ENCODE data around the gene SYNE1. TPM values are rescaled to one million over a fixed set of nuclear protein-coding genes. Genes with fewer than 3 reads are reported as not detected.
"Not testable (repeated sequence)": the region's sequence is repeated elsewhere in the genome, so short reads cannot be mapped to it uniquely, and the experiment has no call there.

Gene SYNE1
- total RNA-seq, 1 donor = 143 TPM

DNA sequence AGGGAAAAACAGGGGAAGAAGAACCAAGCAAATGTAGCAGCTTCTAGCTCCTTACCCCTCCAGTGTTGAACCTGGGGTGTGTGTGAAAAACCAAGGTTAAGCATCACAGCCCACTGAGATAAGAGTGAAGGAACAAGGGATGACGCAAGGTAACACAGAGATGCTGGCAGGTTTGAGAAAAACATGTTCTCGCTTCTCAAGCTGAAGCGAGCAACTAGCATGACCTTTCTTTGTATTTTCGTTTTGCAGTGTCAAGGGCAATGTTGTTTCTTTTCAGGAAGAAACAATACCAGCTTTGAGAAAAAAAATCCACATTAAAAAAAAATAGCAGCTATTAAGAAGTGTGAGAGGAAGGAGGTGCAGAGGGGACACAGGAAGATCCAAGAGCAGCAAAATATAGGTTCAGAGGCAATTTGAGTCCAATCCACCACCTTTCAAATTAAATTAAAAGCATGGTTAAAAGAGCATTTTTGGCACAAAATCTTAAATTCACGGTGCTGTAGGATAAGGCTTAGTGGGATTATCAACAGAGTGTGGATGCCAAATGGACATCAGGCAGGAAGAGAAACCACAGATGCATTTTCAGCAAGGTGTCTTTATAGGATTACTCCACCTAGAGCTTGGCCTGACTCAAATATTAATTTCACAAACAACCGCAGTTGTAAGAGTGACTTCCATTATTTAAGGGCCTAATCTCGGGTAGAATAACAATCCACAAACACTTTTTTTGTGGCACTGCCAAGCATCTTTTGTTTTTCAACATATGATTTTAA lies 70.9 kb downstream of the SYNE1 start:
- no peaks in the 10 kb centered on the region for H3K9me3 ChIP-seq (ENCODE audit: low read depth, low read length)
- H3K4me1 ChIP-seq (ENCODE audit: insufficient read depth, low read length) = peaks cover 6% of the 10 kb centered on the region
- H3K4me3 ChIP-seq (ENCODE audit: low read length) = no peak overlapping the region
- H3K27me3 ChIP-seq (ENCODE audit: insufficient read depth, low read length) = no peaks in the 10 kb centered on the region

DNA sequence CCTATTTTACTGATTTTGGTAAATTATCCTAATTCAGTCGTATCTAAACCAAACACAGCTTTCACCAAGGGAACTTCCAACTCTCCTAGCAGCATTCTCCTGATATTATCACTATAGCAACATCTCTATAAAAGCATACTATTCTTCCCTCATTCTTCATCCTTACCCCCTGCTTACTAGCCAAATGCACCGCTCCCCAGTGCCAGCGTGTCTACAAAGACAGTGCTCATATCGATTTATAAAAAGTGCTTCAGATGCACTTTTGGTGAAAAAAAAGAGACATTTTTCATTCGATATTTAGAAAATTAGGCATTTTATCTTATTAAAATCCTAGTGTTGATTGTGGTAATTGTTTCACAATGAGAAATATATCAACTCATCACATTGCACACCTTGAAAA lies 74.0 kb downstream of the SYNE1 start:
- Histone ChIP-seq H3K9me3 (ENCODE audit: low read depth, low read length) (peaks cover 3% of the 10 kb centered on the region), H3K4me1 (ENCODE audit: insufficient read depth, low read length) (no peaks in the 10 kb centered on the region), H3K4me3 (ENCODE audit: low read length) (no peak overlapping the region), H3K27me3 (ENCODE audit: insufficient read depth, low read length) (no peaks in the 10 kb centered on the region)

DNA sequence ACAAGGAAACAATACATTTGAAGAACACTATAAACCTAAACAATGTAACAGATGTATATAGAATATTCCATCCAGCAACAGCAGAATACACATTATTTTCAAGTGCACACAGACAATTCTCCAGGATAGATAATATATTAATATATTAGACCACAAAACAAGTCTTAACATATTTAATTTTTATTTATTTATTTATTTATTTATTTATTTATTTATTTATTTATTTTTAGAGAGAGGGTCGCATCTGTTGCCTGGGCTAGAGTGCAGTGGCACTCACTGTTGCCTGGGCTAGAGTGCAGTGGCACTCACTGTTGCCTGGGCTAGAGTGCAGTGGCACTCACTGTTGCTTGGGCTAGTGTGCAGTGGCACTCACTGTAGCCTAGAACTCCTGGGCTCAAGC lies 78.4 kb downstream of the SYNE1 start:
- not testable (repeated sequence) for H3K27me3 ChIP-seq (ENCODE audit: insufficient read depth, low read length)
- peaks cover 17% of the 10 kb centered on the region for H3K9me3 ChIP-seq (ENCODE audit: low read depth, low read length)

DNA sequence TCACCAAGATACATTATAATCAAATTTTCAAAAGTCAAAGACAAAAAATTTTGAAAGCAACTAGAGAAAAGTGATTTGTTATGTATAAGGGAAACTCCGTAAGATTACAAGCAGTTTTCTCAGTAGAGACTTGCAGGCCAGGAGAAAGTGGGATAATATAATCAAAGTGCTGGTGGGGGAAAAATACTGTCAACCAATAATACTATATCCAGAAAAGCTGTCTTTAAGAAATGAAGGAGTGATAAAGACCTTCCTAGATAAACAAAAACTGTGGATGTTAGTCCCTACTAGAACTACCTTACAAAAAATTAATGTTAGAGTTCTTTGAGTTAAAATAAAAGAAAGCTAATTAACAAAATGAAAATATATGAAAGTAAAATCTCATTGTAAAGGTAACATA lies 79.7 kb downstream of the SYNE1 start:
- Histone ChIP-seq H3K9me3 (ENCODE audit: low read depth, low read length) (peaks cover 17% of the 10 kb centered on the region), H3K4me3 (ENCODE audit: low read length) (no peak overlapping the region), H3K4me1 (ENCODE audit: insufficient read depth, low read length) (no peaks in the 10 kb centered on the region), H3K27me3 (ENCODE audit: insufficient read depth, low read length) (no peaks in the 10 kb centered on the region)

More for the DNA sequence above, 78.4 kb downstream of the SYNE1 start:
- not testable (repeated sequence) for H3K4me1 ChIP-seq (ENCODE audit: insufficient read depth, low read length); H3K4me3 ChIP-seq (ENCODE audit: low read length)

DNA sequence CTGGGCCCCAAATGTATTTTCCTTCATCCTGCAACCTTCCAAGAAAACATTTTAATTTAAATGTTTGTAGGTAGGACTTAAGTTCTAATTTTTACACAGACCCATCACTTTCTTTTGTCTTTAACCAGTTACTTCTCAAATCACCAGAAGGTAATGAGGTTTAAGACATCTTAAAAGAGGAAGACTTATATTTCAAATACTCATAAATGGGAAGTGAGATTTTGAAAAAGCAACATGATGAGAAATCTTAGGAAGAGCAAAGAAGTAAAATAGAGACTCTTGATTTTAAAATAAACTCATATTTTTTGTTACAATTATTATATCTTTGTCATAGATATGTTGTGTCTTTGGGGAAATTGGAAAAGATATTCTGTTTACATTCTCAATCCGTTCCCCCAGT lies 82.3 kb downstream of the SYNE1 start:
- no peaks in the 10 kb centered on the region for H3K4me1 ChIP-seq (ENCODE audit: insufficient read depth, low read length)
- peaks cover 17% of the 10 kb centered on the region for H3K9me3 ChIP-seq (ENCODE audit: low read depth, low read length)
- H3K27me3 ChIP-seq (ENCODE audit: insufficient read depth, low read length) = no peaks in the 10 kb centered on the region
- H3K4me3 ChIP-seq (ENCODE audit: low read length) = no peak overlapping the region

DNA sequence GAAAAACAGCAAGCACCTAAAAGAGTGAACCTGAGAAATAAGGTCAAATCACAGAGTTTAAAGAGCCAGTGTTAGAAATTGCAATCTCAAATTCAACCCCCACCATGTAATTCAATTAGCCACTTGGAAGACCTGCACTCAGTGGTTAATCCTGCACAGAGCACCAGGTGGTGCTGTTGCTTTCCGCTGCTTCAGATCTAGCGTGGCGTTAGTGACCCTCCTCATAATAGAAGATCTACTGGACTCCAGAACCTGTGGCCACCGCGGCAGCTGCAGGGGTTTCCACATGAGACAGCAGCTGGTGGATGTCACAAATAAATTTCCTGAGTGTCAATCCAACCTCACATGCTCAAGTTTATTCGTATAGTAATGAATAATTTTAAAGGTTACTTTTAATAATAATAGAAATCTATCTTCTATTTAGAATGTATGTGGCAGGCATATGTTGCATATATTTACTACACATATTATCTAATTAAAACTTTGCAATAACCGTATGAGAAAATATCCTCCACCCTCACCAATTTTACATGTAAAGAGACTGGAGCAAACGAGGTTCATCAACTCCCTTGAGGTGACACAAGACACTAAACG lies 84.4 kb downstream of the SYNE1 start:
- no peak overlapping the region for H3K4me3 ChIP-seq (ENCODE audit: low read length)
- H3K4me1 ChIP-seq (ENCODE audit: insufficient read depth, low read length) = no peaks in the 10 kb centered on the region
- no peaks in the 10 kb centered on the region for H3K27me3 ChIP-seq (ENCODE audit: insufficient read depth, low read length)
- H3K9me3 ChIP-seq (ENCODE audit: low read depth, low read length) = peaks cover 10% of the 10 kb centered on the region

DNA sequence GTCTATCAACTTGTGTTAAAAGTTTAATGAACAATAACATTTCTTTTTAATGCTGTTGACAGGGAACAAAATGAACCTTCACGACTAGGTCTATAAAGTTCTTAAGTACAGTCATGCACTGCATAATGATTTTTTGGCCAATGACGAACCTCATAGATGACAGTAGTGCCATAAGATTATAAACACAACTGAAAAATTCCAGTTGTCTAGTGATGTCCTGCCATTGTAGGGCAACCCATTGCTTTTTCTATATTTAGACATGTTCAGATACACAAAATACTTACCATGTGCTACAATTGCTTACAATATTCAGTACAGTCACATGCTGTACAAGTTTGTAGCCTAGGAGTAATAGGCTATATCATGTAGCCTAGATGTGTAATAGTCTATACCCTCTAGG lies 93.6 kb downstream of the SYNE1 start:
- Histone ChIP-seq H3K4me1 (ENCODE audit: insufficient read depth, low read length) (no peaks in the 10 kb centered on the region), H3K4me3 (ENCODE audit: low read length) (no peak overlapping the region), H3K9me3 (ENCODE audit: low read depth, low read length) (no peaks in the 10 kb centered on the region), H3K27me3 (ENCODE audit: insufficient read depth, low read length) (no peaks in the 10 kb centered on the region)

DNA sequence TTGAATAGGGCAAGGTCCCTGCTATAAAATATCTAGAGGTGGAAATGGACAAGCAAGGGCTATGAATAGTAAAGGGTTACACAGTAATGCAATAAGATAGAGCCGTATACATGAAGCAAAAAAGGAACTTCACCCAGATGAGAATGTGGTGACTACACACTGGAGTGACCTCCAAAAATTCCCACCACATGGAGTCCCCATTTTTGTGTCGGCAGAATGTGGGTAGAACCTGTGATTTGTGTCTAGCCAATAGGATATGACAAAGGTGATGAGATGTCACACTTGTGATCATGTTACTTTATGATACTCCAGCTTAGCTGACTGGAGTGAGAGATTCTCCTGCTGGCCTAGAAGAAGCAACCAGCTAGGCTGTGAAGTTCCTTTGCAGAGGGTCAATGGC lies 96.8 kb downstream of the SYNE1 start:
- H3K4me3 ChIP-seq (ENCODE audit: low read length) = no peak overlapping the region
- no peaks in the 10 kb centered on the region for H3K4me1 ChIP-seq (ENCODE audit: insufficient read depth, low read length)
- H3K9me3 ChIP-seq (ENCODE audit: low read depth, low read length) = no peaks in the 10 kb centered on the region
- no peaks in the 10 kb centered on the region for H3K27me3 ChIP-seq (ENCODE audit: insufficient read depth, low read length)

DNA sequence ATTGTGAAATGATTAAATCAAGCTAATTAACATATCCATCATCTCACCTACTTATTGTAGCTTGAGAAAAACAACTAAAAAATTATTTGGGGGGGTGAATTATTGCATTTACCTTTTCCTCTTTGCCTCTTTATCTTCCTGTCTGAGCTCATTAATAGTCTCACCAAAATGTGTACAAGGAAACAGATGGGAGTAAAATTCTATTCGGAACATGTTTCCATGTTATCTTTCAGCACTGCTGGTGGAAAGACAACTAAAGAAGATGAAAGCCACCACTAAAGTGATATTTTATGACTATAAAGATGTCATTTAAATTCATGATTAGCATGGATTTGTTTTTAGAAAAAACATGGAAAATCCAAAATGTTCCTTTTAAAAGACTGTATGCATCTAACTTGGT lies 102.6 kb downstream of the SYNE1 start:
- no peak overlapping the region for H3K4me3 ChIP-seq (ENCODE audit: low read length)
- H3K27me3 ChIP-seq (ENCODE audit: insufficient read depth, low read length) = no peaks in the 10 kb centered on the region
- no peaks in the 10 kb centered on the region for H3K9me3 ChIP-seq (ENCODE audit: low read depth, low read length)
- H3K4me1 ChIP-seq (ENCODE audit: insufficient read depth, low read length) = no peaks in the 10 kb centered on the region

DNA sequence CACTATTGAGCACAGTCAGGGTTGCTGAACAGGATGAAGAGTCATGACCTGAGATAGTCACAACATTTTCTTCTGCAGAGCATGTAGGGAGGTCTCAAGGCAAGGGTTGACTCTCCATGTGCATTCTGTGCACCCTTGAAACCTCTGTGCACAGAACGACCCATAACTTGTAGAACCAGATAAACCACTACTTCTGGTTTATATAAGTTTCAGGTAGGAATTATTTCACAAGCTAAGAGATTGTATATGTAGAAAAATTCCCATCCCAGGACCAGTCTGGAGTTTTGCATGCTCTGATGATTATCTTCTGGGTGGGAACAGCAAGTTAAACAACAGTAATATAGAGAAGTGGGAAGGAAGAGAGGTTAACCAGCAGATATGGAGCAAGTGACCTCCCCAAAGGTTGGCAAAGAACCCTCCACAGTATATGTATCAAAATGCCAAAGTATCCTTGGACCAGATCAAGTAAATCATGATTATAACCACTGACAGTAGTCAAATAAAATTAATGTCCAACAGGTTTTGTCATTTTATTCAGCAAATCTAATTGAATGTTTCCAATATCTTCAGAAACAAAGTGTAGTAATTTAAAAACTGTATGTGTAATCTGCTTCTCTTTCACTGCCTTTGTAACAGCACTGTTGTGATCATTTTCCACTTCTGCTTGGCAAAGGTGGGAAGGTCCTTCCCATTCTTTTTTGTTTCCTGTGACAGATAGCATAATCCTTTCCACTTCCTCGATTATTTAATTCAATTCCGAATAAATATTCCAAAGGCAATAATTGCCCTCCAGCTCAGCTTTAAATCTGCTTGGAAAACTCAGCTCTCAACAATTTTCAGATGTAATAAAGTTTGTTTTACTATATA lies 104.4 kb downstream of the SYNE1 start:
- no peaks in the 10 kb centered on the region for H3K4me1 ChIP-seq (ENCODE audit: insufficient read depth, low read length)
- H3K27me3 ChIP-seq (ENCODE audit: insufficient read depth, low read length) = no peaks in the 10 kb centered on the region
- no peaks in the 10 kb centered on the region for H3K9me3 ChIP-seq (ENCODE audit: low read depth, low read length)
- H3K4me3 ChIP-seq (ENCODE audit: low read length) = no peak overlapping the region

DNA sequence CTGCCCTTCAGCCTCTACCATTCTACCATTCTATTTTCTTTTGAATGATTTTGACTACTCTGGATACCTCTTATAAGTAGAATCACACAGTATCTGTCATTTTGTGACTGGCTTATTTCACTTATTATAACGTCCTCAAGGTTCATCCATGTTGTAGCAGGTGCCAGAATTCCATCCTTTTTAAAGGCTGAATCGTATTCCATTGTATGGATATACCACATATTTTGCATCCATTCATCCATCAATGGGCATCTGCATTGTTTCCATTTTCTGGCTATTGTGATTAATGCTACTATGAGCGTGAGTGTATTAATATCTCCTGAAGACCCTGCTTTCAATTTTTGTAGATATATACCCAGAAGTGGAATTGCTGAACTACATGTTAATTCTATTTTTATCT lies 105.5 kb downstream of the SYNE1 start:
- Histone ChIP-seq H3K4me1 (ENCODE audit: insufficient read depth, low read length) (no peaks in the 10 kb centered on the region), H3K27me3 (ENCODE audit: insufficient read depth, low read length) (no peaks in the 10 kb centered on the region), H3K4me3 (ENCODE audit: low read length) (no peak overlapping the region), H3K9me3 (ENCODE audit: low read depth, low read length) (no peaks in the 10 kb centered on the region)

DNA sequence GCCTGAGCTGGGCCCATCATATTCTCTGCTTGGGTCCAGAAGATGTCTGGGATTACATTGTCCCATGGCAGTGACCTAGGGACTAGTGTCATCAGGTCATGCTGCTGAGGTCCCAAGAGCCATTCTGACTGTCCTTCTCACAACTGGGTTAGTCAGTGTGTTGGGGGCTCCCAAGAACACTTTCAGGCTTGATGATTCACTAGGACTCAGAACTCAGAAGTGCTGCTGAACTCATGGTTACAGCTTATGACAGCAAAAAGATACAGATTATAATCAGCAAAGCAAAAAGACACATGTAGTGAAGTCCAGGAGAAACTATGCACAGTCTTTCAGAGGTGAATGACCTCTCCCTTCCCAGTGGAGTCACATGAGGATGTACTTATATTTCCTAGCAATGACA lies 107.8 kb downstream of the SYNE1 start:
- H3K27me3 ChIP-seq (ENCODE audit: insufficient read depth, low read length) = no peaks in the 10 kb centered on the region
- H3K9me3 ChIP-seq (ENCODE audit: low read depth, low read length) = no peaks in the 10 kb centered on the region
- H3K4me1 ChIP-seq (ENCODE audit: insufficient read depth, low read length) = no peaks in the 10 kb centered on the region
- no peak overlapping the region for H3K4me3 ChIP-seq (ENCODE audit: low read length)

DNA sequence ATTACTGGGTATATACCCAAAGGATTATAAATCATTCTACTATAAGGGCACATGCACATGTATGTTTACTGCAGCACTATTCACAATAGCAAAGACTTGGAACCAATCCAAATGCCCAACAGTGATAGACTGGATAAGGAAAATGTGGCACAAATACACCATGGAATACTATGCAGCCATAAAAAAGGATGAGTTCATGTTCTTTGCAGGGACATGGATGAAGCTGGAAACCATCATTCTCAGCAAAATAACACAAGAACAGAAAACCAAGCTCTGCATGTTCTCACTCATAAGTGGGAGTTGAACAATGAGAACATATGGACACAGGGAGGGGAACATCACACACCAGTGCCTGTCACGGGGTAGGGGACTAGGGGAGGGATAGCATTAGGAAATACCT lies 123.0 kb downstream of the SYNE1 start:
- not testable (repeated sequence) for H3K4me3 ChIP-seq (ENCODE audit: low read length); H3K27me3 ChIP-seq (ENCODE audit: insufficient read depth, low read length); H3K4me1 ChIP-seq (ENCODE audit: insufficient read depth, low read length); H3K9me3 ChIP-seq (ENCODE audit: low read depth, low read length)

DNA sequence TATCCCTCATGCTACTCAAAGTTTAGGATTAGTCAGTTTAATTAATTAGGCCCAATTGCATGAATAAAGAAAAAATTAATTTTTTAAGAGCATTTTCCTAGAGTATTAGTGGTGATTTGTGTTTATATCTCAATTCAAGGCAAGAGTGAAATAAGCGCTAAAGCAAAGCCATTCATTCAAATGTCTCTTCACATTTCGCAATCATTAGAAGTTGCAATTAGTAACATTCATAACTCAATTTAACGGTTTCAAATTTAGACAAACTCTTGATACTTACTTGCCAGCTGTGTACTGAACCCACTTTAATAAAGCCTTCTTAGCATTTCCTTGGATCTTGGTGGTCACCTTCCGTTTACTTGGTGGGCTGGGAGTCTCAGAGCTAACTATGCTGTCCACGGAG lies 127.2 kb downstream of the SYNE1 start:
- H3K4me3 ChIP-seq (ENCODE audit: low read length) = no peak overlapping the region
- no peaks in the 10 kb centered on the region for H3K4me1 ChIP-seq (ENCODE audit: insufficient read depth, low read length)
- H3K9me3 ChIP-seq (ENCODE audit: low read depth, low read length) = no peaks in the 10 kb centered on the region
- H3K27me3 ChIP-seq (ENCODE audit: insufficient read depth, low read length) = no peaks in the 10 kb centered on the region

DNA sequence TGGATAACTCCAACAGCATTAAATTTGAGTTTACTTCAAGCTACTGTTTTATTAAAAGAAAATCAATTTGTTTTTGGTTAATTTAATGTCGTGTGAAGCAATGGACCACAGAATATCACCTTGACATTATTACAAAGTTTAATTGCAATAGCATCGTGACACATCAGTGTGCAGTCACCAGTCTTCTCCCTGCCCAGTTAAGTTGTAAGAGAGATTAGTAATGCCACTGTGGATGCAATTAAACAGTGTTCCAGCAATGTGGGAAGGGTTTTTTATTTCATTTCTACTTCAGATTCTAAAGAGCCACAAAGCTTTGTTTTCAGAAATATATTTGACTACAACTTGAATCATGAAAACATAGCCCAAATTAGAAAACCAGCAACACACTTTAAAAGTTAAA lies 128.7 kb downstream of the SYNE1 start:
- no peaks in the 10 kb centered on the region for H3K9me3 ChIP-seq (ENCODE audit: low read depth, low read length)
- H3K4me3 ChIP-seq (ENCODE audit: low read length) = no peak overlapping the region
- no peaks in the 10 kb centered on the region for H3K27me3 ChIP-seq (ENCODE audit: insufficient read depth, low read length)
- no peaks in the 10 kb centered on the region for H3K4me1 ChIP-seq (ENCODE audit: insufficient read depth, low read length)

Measured in mononuclear cell (primary cell).